ENCODE data around the gene GNAI3.

Gene GNAI3

DNA sequence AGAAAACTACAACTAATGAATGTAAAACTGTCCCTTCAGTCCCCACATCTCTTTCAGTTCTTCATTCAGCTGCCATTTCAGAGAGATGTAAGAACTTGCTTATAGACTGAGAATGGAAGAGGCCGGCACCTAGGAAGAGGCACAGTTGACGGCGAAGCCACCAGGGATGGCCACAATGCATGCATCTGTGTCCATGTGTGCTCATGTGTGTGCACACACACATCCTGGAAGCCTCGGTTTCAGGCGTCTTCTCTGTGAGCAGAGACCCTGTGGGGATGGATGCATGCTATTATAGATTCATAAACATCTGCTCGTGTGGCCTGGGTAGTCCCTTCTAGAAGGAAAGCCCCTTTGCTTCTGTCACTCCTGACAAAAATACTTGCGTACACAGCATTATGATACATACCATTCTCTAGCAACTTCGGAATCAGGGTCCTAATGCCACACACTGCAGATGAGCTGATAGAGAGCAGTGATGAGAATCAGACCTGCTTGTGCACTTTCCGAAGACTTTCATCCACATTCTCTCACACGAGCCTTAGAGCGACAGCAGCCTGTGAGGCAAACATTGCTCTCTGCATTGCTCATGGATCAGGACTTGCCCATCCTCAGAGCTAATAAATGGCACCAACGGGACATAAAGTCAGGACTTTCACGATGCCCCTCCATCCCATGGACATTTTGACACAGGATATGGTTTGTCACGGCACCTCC is 21.2 kb upstream of the GNAI3 start:
- TF ChIP-seq, protein P1, sequence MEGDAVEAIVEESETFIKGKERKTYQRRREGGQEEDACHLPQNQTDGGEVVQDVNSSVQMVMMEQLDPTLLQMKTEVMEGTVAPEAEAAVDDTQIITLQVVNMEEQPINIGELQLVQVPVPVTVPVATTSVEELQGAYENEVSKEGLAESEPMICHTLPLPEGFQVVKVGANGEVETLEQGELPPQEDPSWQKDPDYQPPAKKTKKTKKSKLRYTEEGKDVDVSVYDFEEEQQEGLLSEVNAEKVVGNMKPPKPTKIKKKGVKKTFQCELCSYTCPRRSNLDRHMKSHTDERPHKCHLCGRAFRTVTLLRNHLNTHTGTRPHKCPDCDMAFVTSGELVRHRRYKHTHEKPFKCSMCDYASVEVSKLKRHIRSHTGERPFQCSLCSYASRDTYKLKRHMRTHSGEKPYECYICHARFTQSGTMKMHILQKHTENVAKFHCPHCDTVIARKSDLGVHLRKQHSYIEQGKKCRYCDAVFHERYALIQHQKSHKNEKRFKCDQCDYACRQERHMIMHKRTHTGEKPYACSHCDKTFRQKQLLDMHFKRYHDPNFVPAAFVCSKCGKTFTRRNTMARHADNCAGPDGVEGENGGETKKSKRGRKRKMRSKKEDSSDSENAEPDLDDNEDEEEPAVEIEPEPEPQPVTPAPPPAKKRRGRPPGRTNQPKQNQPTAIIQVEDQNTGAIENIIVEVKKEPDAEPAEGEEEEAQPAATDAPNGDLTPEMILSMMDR (conservative IDR thresholded peaks at IDR 0.05; ENCODE audit: low read depth, low read length) = no peak
- no peak for DNase-seq (ENCODE audit: low read depth)

DNA sequence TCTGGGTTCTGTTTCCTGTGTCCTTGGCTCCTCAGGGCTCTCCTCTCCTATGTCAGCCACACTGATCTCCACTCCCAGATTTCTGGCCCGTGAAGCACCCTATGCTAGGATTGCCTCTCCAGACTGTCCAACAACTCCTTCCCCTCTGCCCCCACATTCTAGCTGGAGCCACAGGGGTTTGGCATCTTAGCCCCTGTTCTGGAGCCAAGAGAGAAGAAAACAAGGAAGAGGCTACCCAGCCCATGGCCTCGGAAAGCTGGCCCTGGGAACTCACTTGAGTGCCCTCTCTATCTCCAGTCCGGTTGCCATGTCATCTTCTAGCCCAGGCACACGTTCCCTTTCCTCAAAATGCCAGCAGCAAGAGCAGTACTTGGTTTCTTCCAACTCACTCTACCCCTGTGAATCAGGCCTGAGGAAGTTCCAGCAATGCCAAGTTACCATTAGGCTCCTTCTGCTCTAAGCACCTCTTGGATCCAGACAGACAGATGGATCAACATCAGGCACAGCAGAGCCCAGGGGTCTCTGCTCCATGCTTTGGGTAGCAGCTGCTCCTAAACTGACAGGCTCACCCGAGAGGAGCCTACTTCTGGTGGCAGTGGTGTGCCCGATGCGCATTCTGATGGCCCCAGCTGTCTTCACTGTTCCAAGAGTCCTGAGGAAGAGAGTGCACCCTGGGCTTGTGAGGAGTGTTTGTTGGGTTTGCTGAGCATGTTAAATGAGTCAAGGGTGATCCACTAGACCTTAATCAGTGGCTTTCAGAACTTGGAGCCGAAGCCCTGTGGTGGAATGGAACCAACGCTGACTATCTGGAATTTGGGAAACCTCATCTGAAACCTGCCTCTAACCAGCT is 20.3 kb upstream of the GNAI3 start:
- TF ChIP-seq, protein P1 (conservative IDR thresholded peaks at IDR 0.05; ENCODE audit: low read depth, low read length) = no peak
- no peak overlapping the region for H3K4me3 ChIP-seq (ENCODE audit: low read depth, low read length)
- no peak for DNase-seq (ENCODE audit: low read depth)

More for the DNA sequence above, 21.2 kb upstream of the GNAI3 start:
- H3K4me3 ChIP-seq (ENCODE audit: low read depth, low read length) = no peak overlapping the region

DNA sequence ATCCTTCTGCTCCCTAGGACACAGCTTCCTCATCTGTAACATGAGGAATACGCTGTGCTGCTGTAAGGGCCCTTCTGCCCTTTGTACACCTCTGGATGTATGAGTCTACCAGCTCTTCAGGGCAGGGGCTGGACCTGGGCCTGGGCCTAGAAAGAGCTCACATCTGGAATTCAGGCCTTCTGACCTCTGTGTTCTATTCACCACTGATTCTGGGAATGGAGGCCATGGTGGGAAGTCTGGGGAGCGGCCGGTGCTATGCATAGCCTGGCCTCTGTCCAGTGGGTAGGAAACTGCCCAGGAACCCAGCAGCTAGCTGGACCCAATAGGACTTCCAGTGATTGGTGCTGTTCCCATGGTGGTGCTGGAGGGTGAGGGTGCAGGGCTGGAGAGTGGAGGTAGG is 19.7 kb upstream of the GNAI3 start:
- TF ChIP-seq, protein P1 (conservative IDR thresholded peaks at IDR 0.05; ENCODE audit: low read depth, low read length) = no peak
- no peak overlapping the region for H3K4me3 ChIP-seq (ENCODE audit: low read depth, low read length)

DNA sequence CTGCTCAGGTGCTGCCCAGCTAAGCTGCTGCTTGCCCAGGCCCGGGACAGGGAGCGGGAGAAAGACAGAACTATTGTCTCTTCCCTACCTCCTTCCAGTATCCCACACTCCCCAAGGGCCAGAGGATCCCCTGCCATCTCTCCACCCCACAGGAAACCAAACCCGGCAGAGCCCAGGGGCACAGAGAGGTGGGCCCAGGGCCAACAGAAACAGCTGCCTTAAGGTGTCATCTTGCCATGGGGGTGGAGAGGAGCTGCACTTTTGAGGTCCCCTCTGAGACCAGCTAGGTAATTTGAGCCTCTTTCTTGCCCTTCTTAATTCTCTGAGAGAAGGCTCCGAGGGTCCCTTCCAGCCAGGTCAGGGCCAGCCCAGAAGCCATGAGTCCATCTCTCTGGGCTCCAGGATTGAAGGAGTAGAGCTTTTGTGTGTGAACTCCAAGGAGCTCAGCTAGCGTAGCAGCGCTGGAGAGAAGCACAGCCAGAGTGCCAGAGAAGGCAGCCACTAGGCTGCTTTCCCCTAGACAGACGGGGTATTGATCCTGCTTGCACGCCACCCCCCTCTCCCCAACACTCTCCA is 18.4 kb upstream of the GNAI3 start:
- no peak for DNase-seq (ENCODE audit: low read depth)
- TF ChIP-seq, protein P1 (conservative IDR thresholded peaks at IDR 0.05; ENCODE audit: low read depth, low read length) = no peak

More for the DNA sequence above, 19.7 kb upstream of the GNAI3 start:
- no peak for DNase-seq (ENCODE audit: low read depth)

DNA sequence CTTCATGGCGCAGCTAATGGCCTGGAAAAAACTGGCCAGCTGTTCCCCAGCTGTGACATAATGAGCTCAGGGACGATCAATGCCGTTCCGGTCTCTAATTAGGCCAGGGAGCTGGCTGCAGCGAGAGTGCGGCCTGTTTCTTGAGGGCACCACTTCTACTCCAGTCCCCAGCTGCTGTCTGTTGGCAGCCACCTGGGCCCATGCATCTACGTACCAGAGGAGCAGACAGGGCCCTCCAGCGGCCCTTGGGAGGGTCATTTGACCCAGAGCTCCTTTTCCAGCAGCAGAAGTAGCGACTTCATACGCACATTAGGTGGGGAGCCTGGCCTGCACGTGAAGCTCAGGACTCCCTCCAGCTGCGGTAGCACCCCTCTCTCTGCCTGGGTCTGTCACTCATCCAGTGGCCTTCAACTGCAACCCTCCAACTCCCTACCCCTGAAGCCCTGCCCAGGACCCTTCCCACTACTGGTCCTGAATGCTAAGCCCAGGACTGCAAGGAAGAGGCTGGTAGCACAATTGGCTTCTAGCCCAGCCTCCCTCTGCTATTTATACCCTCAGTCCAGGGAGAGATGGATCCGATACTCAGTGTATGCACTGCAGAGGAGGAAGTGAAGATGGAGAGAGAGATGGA is 17.8 kb upstream of the GNAI3 start:
- TF ChIP-seq, protein P1 (conservative IDR thresholded peaks at IDR 0.05; ENCODE audit: low read depth, low read length) = no peak
- no peak for DNase-seq (ENCODE audit: low read depth)
- H3K4me3 ChIP-seq (ENCODE audit: low read depth, low read length) = no peak overlapping the region

More for the DNA sequence above, 18.4 kb upstream of the GNAI3 start:
- H3K4me3 ChIP-seq (ENCODE audit: low read depth, low read length) = no peak overlapping the region

DNA sequence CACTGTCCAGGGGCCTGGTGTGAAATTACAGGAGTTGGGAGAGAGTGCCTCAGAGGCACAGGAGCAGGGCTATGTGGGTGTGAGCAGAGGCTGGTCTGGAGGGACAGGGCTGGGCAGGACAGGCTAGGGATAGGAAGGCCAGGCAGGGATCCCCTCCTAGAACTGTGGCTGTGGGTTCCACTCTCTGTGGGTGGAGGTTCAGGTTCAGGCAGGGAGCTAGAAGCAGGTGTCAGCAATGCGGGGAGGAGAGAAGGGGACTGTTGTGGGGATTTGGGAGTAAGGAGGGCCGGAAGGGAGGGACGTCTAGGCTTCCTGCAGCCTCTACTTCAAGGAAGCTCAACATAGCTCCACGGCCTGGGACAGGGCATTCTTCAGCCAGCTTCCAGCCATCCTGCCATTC is 17.0 kb upstream of the GNAI3 start:
- no peak for DNase-seq (ENCODE audit: low read depth)
- TF ChIP-seq, protein P1 (conservative IDR thresholded peaks at IDR 0.05; ENCODE audit: low read depth, low read length) = no peak
- no peak overlapping the region for H3K4me3 ChIP-seq (ENCODE audit: low read depth, low read length)
